Sigmoid colon (tissue), 4 donors: ENCODE data around the gene PPIA.

Source experiments
- EP300 ChIP-seq, 4 donors: sonication (generic); formaldehyde crosslinking; IDR thresholded peaks; one replicate each; pipeline ENCODE4 v1.6.1; 2017; ENCODE audit warnings: antibody characterized with exemption in 4 of 4
- POLR2A ChIP-seq, 2 donors: fragments of 450-650 bp; IDR thresholded peaks; one replicate each; pipeline ENCODE4 v1.6.1; 2016; ENCODE audit warnings: antibody characterized with exemption in 2 of 2, mild to moderate bottlenecking in 2 of 2, moderate library complexity in 2 of 2
- POLR2AphosphoS5 ChIP-seq, 4 donors: sonication (generic); formaldehyde crosslinking; IDR thresholded peaks; one replicate each; pipeline ENCODE4 v1.6.1; 2017; ENCODE audit warnings: antibody characterized with exemption in 4 of 4
- TF ChIP-seq, protein P1 (sequence below), 4 experiments: fragments of 450-650 bp in 3 of 4; fragments of 200-600 bp in 1 of 4; IDR thresholded peaks; one replicate each; pipeline ENCODE4 v1.5.1; 2016 to 2019; ENCODE audit warnings: antibody characterized with exemption in 4 of 4, mild to moderate bottlenecking in 3 of 4, moderate library complexity in 2 of 4

GRCh38 chr7:44799939-44800338 is 3.5 kb downstream of the PPIA start:
- TF ChIP-seq POLR2A (IDR thresholded peaks at IDR 0.05) (no peak), POLR2AphosphoS5 (IDR thresholded peaks at IDR 0.05) (no peak), EP300 (IDR thresholded peaks at IDR 0.05) (no peak)
- TF ChIP-seq, protein P1, sequence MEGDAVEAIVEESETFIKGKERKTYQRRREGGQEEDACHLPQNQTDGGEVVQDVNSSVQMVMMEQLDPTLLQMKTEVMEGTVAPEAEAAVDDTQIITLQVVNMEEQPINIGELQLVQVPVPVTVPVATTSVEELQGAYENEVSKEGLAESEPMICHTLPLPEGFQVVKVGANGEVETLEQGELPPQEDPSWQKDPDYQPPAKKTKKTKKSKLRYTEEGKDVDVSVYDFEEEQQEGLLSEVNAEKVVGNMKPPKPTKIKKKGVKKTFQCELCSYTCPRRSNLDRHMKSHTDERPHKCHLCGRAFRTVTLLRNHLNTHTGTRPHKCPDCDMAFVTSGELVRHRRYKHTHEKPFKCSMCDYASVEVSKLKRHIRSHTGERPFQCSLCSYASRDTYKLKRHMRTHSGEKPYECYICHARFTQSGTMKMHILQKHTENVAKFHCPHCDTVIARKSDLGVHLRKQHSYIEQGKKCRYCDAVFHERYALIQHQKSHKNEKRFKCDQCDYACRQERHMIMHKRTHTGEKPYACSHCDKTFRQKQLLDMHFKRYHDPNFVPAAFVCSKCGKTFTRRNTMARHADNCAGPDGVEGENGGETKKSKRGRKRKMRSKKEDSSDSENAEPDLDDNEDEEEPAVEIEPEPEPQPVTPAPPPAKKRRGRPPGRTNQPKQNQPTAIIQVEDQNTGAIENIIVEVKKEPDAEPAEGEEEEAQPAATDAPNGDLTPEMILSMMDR (IDR thresholded peaks at IDR 0.05): no peak
